Stimulated activated CD8-positive, alpha-beta memory T cell treated with anti-CD3 and anti-CD28 coated beads, Interleukin-2, amount 100 ng/mL, for 1 hour (primary cell): ENCODE data around the gene STPG4.
"Not testable (repeated sequence)": the region's sequence is repeated elsewhere in the genome, so short reads cannot be mapped to it uniquely, and the experiment has no call there.

Experiments used
- DNase-seq, 2 donors: peaks; one replicate each; pipeline ENCODE4 v3.0.0-alpha.2; 2020; ENCODE audit warnings: low read depth in 2 of 2

STPG4 gene

GRCh38 chr2:47155091-47155876 lies at the start of gene STPG4:
TSS of gene STPG4 (minus strand) at chr2:47155308. CDS start at chr2:47155251, 57 bp downstream.
- no peak for DNase-seq

GRCh38 chr2:47204691-47205090 lies 49.6 kb upstream of the STPG4 start:
- no peak for DNase-seq

- no peak for DNase-seq
Observed at GRCh38 chr2:47203995-47204394, 48.9 kb upstream of the STPG4 start.

GRCh38 chr2:47201224-47201623 lies 46.1 kb upstream of the STPG4 start:
- no peak for DNase-seq

DNA sequence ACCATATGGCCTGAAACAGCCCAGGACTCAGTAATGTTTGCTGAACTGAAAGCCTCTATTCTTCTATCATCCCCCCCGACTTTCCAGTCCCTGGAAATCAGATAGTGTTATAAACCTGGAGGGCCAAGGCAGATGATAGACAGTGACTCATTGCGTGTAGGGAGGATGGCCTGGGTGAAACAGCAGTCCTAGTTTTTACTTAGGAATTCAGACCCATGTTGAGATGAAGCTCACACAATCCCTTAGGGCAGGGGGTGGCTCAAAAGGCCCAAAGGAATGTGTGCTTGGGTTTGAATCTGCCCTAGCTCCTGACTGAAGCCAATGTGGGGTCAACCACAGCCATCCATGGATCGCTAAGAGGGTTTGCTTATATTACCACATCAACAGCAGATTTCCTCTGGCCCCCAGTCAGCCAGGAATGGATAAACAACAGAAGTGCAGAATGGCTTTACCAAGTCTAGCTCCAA lies 43.9 kb upstream of the STPG4 start:
- no peak for DNase-seq

- DNase-seq = no peak
Observed at GRCh38 chr2:47196499-47196898, 41.4 kb upstream of the STPG4 start.

GRCh38 chr2:47196046-47196445 lies 40.9 kb upstream of the STPG4 start:
- no peak for DNase-seq

DNA sequence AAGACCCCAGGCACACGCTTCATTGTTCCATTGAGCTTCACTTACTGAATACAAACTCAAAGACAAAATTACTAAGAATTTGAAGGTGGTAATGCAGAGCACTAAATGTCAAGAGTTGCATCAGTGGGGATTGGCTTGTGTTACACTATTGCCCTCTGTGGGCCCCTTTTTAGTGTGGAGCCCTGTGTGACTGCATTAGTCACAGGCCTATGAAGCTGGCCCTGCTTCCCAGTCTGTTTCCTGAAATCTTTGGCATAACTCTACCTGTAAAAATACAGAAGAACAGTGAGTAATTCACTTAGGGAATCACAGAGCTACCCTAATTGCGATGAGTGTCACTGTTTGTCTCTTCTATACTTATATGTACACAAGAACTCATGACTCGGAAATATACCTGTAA lies 40.0 kb upstream of the STPG4 start:
- DNase-seq = no peak

DNA sequence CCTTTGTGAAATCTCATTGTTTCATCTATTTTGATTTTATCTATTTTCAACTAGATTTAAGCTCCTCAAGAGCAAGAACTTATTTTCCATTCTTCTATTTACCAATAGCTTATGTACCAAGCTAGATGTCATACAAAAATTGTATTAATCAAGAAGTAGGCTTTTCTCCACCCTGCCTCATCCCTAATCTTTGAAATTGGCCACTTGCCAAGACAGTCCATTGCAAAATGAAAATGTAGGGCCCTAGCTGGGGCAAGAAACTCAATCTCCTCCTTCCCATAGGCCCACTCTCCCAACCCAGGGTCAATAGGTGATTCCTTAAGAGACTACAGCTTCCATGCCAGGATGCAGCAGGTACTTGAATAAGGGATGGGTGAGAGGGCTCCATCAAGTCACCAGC lies 39.3 kb upstream of the STPG4 start:
- DNase-seq = no peak

- DNase-seq = no peak
Observed at GRCh38 chr2:47193607-47194006, 38.5 kb upstream of the STPG4 start.

DNA sequence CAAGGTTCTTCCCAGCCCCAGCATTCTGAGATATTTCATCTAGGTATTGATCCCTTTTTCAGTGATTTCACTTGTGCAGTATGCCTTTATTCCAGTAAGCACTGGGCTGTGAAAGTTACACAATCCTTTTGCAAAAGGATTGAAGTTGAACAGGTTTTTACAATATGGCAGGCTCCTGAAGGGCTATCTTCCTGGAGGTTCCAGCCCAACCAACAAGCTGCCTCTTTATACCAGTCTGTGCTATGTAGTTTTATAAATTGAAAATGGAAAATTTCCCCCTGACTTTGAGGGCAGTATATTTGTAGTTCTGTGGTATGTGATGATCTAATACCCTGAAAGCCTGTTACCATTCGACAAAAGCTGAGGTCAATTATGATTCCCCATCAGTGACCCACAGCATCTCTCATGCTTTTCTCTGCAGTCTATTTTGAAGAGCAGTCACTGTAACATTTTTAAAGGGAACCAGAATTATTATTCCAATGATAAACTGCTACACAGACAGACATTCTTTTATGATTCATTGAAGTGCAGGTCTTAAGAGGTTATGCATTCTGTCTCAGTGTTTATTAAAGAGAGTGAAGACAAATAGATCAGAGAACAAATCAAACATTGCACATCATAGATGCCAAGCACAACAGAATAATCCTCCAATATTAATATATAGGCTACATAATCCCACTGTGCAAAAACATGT lies 35.2 kb upstream of the STPG4 start:
- DNase-seq = no peak

DNA sequence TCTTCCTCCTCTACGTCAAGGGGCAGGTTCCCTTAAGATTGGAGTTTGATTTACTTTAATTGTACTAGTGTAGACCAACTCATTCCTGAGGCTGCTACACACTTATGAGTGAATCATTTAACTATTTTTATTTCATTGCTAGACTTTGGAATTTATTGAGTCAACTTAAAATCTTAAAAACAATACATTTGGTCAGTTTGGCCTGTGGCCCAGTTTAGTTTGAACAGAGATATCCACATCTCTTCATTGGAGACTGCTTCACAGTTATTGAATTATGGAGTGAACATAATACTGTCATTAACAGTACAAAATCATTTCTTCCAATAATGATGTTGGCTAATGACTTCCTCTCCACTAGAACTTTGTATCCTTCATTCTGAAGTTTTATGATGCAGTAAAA lies 34.5 kb upstream of the STPG4 start:
- DNase-seq = no peak

- no peak for DNase-seq
Observed at GRCh38 chr2:47187069-47187468, 32.0 kb upstream of the STPG4 start.

GRCh38 chr2:47186351-47186750 lies 31.2 kb upstream of the STPG4 start:
- DNase-seq = no peak

DNA sequence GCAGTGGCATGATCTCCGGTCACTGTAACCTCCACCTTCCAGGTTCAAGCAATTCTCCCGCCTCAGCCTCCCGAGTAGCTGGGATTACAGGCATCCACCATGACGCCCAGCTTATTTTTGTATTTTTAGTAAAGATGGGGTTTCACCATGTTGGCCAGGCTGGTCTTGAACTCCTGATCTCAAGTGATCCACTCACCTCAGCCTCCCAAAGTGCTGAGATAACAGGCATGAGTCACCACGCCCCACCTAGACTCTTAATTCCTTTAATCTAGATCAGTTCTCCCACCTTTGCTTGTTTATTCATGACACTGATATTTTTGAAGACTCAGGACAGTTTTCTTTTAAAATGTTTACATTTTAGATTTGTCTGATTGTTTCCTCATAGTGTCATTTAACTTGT lies 30.0 kb upstream of the STPG4 start:
- DNase-seq = not testable (repeated sequence)

- no peak for DNase-seq
Observed at GRCh38 chr2:47181176-47181575, 26.1 kb upstream of the STPG4 start.

- DNase-seq = no peak
Observed at GRCh38 chr2:47180531-47180930, 25.4 kb upstream of the STPG4 start.

DNA sequence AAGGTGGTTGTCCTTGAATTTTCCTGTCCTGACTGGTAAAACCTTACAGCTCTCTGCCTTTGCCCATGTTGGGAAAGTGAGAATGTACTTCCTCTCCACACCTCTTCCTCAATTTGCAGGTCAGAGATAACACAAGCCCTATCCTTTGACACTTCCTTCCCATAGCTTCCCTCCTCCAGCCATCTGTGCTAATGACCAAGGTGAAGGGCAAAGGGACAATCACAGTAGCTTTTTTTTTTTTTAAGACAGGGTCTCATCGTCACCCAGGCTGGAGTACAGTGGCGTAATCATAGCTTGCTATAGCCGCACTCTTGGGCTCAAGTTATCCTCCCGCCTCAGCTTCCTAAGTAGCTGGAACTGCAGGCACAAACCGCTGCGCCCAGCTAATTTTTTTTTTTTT lies 24.3 kb upstream of the STPG4 start:
- DNase-seq = no peak

DNA sequence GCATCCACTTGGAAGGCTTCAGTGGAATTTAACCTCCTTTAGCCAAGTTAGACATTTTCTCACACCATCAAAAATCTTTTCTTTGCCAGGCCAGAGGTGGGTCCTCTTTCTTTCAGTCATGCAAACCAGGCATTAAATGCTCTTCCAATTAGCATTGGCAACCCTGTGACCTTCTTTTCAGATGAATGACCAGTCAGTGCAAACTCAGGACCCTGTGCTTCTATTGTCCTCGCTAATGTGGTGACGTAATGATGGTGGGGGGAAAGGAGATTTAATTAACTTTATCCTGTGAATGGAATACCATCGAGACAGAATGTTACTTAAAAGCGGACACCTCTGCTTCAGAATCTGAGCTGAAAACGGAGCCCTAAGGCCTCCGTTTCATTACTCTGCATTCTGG lies 23.2 kb upstream of the STPG4 start:
- DNase-seq = no peak

GRCh38 chr2:47177043-47177565 lies 22.0 kb upstream of the STPG4 start:
- DNase-seq = no peak

DNA sequence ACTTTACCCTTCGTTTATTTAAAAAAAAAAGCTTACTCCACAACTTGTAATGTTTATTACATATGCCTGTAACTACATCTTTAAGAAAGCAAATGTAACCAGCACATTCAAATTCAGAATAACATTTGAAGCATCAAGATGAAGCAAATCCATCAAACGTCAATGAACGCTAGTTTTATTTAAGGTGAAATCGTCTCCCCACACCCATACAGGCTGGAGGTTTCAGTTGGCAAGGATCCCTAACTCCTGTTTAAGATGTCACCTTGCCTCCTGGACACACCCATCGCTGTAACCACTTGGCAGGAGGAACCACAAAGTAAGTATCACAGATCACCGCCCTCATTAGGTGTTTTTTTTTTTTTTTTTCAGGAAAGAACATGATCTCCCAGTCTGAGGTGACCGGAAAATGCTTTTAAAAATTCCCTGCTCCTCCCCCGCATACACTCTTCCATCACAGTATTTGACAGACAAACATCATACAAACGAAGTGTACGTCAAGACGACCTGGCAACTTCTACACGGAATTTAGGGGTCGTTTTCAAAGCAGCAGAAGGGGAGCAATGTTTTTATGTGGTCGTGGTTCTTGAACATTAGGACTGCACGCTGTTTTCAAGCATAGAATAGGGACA lies 19.7 kb upstream of the STPG4 start:
- DNase-seq = no peak

DNA sequence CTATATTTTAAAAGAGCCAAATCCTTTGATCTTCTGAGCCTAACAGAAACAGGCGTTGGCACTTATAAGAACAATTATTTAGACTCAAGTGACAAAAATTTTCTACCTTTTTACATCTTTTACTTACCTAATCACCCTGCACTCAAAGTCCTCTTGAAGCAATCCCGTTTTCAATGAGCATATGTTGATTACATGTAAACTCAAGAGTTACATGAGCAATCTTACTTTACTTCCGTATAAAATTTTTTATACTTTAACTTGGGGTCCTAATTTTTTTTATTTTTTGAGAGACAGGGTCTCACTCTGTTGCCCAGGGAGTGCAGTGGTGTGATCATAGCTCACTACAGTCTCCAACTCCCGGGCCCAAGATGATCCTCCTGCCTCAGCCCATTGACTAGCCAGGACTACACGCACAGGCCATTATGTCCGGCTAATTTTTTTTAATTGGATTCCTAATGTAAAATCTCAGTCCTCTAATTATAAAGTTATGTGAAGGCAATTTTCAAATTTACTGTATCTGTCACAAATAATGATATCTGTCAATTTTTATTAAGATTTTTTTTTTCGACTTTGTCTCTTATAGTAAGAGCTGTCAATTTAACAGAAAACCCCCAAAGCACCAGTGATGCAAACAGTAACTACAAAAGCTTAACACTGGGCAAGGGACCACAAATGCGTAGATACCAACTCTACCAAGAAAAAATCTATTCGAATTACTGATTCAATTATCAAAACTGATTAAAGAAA lies 19.1 kb upstream of the STPG4 start:
- no peak for DNase-seq
